Peyer's patch (tissue), 4 donors: ENCODE results near the gene PAOX.

ENCODE experiments used
- CTCF ChIP-seq, 6 experiments: fragments of 450-650 bp in 4 of 6; fragments of 200-600 bp in 2 of 6; sonication (generic) in 1 of 6; IDR thresholded peaks; one replicate each; pipeline ENCODE4 v1.5.1; 2017 to 2019; ENCODE audit warnings: antibody characterized with exemption in 6 of 6, mild to moderate bottlenecking in 3 of 6, moderate library complexity in 1 of 6
- POLR2A ChIP-seq, 2 donors: fragments of 450-650 bp; IDR thresholded peaks; one replicate each; pipeline ENCODE4 v1.5.1; 2017; ENCODE audit warnings: antibody characterized with exemption in 2 of 2, mild to moderate bottlenecking in 2 of 2, moderate library complexity in 2 of 2

GRCh38 chr10:133401981-133402725, 23.1 kb downstream of the PAOX start:
- no peak for TF ChIP-seq CTCF (IDR thresholded peaks at IDR 0.05)
- TF ChIP-seq POLR2A (IDR thresholded peaks at IDR 0.05): no peak
